GM19239 (cell line): ENCODE results near the gene NMRK2.
"Not testable (repeated sequence)": the region's sequence is repeated elsewhere in the genome, so short reads cannot be mapped to it uniquely, and the experiment has no call there.

Source experiments
- DNase-seq: peaks from one replicate; pipeline ENCODE4 v3.0.0; 2011; ENCODE audit warnings: low spot score; ENCODE audit not compliant: insufficient read length
- FAIRE-seq: peaks from 2 replicates; lab custom pipeline; 2011; peaks lifted over from hg19 to GRCh38; lab: Jason Lieb, UNC

The NMRK2 gene

DNA sequence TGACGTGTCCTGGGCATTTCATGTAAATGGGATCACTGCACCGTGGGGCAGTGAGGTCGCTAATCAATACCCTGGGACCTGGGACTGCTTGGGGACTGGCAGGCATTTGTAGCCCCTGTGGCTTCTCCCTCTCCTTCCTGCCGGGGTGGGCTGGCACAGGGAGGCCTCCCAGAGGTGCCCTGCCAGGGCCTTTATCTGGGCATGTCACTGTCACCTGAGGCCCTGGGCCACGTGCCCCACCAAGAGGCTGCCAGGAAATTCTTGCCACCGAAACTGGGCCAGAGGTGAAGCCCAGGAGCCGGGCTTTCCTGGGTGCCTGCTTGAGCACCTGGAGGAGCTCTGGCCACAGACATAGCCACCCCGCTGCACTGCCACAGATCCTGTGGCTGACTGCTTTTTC lies 1.8 kb upstream of the NMRK2 start:
- no peak for DNase-seq
- no peak for FAIRE-seq

DNA sequence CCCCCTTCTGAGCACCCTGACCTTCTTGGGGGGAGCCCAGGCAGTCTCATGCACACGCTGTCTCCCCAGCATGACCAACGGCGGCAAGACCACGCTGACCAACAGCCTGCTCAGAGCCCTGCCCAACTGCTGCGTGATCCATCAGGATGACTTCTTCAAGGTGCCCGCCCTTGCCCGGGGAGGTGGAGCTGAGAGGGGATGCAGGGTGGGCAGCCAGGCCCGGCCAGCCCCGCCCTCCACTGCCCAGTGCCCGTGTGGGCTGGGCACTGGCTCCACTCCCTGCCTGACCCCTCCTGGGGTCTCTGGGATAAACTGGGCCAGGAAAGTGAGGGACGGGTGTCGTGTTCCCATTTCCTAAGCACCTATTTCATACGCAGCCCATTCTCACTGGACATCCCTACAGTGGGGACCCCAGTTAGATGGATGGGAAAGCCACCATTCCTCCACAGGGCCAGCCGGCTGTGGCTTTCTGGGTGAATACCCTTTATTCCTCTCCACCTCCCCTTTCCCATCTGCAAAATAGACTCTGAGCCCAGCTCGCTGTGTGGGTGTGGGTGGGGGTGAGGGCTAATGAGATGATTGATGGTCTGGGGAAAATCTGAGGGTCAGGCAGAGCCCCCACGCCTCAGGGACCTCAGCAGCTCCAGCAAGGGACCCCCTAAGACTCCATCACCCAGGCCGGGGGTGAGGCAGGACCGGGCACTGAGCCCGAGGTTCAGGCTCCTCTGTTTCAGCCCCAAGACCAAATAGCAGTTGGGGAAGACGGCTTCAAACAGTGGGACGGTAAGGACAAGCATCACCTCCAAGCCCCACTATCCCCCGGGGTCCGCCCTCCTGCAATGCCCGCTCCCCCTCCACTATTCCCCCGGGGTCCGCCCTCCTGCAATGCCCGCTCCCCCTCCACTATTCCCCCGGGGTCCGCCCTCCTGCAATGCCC lies 3.9 kb downstream of the NMRK2 start:
- no peak for DNase-seq
- no peak for FAIRE-seq

DNA sequence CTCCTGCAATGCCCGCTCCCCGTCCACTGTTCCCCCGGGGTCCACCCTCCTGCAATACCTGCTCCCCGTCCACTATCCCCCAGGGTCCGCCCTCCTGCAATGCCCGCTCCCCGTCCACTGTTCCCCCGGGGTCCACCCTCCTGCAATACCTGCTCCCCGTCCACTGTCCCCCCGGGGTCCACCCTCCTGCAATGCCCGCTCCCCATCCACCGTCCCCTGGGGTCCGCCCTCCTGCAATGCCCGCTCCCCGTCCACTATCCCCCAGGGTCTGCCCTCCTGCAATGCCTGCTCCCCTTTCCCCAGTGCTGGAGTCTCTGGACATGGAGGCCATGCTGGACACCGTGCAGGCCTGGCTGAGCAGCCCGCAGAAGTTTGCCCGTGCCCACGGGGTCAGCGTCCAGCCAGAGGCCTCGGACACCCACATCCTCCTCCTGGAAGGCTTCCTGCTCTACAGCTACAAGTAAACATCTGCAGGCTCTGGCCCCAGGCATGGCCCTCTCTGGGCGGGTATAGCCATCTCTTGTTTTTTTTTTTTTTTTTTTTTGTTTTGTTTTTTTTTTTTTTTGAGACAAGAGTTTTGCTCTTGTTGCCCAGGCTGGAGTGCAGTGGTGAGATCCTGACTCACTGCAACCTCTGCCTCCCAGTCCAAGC lies 5.6 kb downstream of the NMRK2 start:
- not testable (repeated sequence) for DNase-seq, FAIRE-seq

DNA sequence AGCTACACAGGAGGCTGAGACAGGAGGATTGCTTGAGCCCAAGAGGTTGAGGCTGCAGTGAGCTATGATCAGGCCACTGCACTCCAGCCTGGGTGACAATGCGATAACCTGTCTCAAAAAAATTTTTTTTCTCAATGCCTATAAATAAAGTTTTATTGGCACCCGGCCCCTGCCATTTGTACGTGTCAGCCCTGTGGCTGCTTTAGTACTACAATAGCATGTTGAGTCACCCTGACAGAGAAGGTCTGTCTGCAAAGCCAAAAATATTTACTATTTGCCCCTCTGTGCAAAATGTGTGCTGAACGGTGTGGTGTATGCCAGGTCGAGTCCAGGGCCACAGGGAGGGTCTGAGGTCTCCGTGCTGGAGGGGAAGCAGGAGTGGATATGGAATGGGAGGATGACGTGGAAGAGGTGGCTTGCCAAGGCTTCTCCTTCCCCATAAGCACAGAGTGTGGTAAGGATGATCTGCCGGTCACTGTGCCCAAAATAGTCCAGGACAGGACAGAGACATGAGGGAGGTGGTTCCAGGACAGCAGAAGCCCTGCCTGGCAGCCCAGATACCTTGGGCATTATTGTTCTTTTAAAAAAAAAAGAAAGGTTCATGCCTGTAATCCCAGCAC lies 10.0 kb downstream of the NMRK2 start:
- DNase-seq = no peak
- FAIRE-seq = no peak

DNA sequence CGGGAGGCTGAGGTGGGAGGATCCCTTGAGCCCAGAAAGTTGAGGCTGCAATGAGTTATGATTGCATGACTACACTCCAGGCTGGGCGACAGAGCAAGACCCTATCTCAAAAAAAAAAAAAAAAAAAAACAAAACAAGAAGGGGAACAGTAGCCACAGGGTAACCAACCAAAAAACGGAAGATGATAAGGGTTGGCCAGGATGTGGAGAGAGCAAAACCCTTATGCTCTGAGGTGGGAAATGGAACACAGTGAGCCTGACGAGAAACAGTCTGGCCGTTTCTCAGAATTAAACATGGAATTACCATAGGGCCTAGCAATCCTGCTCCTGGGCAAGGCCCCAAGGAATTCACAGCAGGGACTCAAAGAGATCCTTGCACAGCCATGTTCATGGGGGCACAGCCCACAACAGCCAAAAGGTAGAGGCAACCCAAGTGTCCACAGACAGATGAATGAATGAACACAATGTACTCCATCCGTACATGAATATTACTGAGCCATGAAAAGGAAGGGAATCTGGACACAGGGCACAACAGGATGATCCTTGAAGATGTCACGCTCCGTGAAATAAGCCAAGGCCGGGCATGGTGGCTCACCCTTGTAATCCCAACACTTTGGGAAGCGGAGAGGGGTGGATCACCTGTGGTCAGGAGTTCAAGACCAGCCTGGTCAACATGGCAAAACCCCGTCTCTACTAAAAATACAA lies 11.3 kb downstream of the NMRK2 start:
- DNase-seq (no peak), FAIRE-seq (no peak)

DNA sequence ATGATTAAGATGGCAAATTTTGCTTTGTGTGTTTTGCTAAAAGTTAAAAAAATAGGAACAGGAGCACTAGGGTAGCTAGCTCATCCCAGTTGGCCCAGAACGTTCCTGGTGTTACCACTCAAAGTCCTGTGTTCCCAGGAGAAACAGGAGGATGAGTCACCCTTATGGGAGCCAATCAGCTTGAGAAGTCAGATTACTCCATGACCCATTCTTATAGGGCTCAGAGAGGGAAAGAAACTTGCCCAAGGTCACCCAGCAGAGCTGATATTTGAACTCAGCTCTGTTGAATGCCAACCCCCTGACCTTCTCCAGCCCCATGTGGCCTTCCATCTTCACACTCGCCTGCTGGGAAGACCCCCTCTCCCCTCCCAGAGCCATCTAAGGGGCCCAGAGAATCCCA lies 13.0 kb downstream of the NMRK2 start:
- DNase-seq = no peak
- no peak for FAIRE-seq

DNA sequence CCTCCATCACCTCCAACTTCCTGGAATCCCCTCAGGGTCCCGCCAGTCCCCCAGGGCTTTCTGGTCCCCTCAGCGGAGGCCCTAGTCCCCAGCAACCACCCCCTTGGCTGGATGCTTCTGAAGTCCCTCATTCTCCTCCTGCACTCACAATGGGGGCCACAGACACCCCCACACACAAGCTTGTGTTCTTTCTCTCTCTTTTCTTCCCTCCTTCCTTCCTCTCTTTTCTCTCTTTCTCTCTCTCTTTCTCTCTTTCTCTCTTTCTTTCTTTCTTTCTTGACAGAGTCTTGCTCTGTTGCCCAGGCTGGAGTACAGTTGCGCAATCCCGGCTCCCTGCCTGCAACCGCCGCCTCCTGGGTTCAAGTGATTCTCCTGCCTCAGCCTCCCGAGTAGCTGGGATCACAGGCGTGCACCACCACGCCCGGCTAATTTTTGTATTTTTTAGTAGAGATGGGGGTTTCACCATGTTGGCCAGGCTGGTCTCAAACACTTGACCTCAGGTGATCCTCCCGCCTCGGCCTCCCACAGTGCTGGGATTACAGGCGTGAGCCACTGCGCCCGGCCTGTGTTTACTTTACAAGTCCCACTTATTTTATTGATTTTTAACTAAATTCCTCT lies 14.6 kb downstream of the NMRK2 start:
- FAIRE-seq, DNase-seq: not testable (repeated sequence)

DNA sequence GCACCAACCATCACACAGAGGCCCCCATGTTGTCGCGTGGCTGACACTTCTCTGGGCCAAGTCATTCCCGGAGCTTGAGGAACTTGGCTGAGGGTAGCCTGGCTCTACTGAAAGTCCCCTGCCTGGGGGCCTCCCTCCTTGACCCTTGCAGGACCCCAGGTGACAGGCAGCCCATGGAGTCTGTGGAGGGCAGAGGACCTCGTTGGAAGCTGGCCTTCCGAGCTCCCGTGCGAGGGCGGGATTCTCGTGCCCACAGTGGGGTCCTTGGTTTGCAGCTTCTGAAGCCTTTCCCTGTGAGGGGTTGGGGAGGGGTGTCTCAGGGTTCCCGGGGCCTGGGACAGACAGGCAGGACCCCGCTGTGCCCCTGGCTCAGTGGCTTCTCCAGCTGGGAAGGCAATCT lies 16.4 kb downstream of the NMRK2 start:
- no peak for FAIRE-seq
- no peak for DNase-seq

DNA sequence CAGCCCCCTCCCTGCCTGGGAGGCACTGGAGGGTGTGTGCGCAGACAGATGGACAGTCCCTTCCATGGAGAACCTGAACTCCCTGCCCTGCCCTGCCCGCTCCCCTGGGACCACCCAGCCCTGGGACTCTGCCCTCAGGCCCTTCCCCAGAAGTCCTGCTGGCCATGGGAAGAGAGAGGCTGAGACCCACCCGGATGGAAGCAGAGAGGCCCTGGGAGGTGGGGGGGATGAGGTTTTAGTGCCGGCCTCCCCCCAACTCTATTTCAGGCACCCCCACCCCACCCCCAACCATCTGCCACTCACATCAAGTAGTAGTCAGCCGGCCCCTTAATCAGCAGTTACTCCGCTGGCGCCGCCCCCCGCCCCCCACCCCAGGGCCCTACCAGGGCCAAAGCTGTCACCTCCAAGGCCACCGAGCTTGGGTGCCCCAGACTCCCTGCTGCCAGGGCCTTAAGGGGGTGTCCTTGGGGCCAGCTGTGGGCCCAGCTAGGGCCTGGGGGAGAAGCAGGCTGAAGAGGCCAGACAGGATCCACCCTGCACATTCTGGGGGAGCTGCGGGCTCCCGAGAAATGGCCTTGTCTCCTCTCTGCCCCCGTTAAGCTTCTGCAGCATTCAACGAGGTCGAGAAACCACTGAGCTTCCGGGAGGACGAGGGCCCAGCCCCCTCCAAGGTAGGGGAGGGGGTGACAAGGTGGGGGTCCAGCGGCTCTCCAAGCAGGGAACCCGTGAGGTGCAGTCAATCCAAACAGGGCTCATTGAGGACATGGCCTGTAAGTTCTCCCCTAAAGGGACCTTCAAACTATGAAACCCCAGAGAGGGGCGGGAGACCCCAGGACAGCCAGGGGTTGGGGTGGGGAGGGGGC lies 17.4 kb downstream of the NMRK2 start:
- DNase-seq (no peak), FAIRE-seq (no peak)

DNA sequence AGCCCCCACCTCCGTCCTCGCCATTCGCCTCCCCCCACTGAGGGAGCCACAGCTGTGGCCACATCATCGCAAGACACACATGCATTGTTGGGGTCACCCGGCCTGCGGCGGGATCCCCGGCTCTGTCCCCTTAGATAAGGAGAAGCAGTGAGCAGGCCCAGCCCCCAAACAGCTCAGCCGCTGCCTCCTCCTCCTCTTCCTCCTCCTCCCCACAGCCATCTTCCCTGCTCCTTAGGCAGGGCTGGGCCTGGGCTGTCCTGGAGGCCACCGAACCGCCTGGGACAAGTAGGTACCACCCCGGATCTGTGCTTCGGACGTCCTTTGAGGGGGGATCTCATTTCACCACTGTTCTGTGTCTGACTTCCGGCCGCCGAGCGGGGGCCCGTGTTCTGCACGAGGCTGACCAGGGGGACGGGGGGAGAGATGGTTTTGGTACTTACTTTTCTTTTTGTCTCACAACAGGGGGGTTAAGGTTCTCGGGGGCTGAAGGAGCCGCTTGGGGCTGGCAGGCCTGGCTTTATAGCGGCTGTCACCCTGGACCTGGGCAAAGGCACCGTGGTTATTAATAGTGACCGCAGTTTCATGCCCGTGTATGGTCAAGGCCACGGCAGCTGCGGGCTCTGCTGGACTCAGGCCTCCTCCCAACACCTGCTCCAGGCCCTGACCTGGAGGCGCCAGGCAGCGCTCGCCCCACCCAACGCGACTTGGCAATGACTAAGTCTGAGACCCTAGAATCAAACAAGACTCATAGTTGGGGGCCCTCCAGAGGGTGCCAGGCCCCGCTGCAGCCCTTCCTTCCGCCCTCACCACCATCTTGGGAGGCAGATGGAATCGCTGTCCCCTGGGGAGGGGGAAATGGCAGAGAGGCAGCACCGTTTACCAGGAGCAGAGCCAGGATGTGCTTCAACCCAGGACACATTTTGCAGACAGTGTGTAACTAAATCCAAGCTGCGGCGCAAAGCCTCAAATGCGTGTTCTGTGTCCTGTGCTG lies 18.3 kb downstream of the NMRK2 start:
- FAIRE-seq = no peak
- DNase-seq = no peak

DNA sequence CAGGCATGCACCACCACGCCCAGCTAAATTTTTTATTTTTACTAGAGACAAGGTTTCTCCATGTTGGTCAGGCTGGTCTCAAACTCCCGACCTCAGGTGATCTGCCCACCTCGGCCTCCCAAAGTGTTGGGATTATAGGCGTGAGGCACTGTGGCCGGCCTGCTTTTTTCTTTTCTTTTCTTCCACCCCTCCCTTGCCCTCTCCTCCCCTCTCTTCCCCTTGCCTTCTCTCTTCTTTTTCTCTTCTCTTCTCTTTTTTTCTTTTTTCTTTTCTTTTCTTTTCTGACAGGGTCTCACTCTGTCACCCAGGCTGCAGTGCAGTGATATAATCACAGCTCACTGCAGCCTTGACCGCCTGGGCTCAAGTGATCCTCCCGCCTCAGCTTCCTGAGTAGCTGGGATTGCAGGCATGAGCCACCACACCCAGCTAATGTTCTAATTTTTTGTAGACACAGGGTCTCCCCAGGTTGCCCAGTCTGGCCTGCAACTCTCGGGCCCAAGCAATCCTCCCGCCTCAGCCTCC lies 19.9 kb downstream of the NMRK2 start:
- not testable (repeated sequence) for DNase-seq, FAIRE-seq

DNA sequence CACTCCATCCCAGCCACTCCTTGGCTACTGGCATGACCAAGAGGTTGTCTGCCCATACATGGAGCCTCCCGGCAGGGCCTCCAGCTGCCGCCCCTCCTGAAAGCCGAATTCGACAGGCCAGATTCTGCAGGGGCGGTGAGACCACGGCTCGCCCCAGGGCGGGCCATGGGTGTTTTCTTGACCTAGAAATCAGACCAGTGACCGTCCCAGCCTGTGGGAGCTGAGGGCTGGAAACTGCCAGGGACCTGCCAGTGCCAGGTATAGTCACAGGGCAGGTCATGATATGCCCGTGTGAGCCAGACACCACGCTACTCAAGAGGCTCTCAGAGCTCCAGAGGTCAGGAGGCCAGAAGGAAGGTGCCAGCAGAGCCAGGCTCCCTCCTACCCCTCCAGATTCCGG lies 21.2 kb downstream of the NMRK2 start:
- FAIRE-seq (no peak), DNase-seq (no peak)

DNA sequence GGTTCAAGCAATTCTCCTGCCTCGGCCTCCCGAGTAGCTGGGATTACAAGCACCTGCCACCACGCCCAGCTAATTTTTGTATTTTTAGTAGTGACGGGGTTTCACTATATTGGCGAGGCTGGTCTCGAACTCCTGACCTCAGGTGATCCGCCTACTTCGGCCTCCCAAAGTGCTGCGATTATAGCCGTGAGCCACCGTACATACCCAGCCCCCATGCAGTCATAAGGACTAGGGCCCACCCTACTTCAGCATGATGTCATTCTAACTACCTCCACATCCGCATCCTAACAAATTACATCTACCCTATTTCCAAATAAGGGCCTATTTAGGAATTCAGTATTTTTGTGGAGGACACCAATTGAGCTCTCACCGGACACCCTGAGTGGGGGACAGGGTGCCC lies 22.4 kb downstream of the NMRK2 start:
- FAIRE-seq, DNase-seq: not testable (repeated sequence)

DNA sequence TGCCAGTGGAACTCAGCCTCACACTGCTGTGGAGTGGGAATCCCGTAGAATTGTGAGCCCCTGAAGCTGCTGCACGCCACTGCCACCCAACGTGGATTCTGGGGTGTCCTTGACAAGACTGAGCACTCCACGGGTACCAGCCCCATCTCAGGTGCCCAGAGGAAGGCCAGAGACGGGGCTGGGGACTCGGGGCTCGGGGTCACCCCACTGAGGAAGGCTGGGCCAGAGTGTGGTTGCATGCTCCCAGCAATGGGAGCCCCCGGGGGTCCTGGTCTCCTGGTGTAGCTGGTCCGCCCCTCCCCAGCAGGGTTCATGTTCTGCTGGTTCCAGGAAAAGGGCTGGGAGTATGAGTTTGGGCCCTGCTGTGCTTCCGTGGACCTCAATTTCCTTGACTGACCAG lies 22.8 kb downstream of the NMRK2 start:
- DNase-seq (no peak), FAIRE-seq (no peak)

DNA sequence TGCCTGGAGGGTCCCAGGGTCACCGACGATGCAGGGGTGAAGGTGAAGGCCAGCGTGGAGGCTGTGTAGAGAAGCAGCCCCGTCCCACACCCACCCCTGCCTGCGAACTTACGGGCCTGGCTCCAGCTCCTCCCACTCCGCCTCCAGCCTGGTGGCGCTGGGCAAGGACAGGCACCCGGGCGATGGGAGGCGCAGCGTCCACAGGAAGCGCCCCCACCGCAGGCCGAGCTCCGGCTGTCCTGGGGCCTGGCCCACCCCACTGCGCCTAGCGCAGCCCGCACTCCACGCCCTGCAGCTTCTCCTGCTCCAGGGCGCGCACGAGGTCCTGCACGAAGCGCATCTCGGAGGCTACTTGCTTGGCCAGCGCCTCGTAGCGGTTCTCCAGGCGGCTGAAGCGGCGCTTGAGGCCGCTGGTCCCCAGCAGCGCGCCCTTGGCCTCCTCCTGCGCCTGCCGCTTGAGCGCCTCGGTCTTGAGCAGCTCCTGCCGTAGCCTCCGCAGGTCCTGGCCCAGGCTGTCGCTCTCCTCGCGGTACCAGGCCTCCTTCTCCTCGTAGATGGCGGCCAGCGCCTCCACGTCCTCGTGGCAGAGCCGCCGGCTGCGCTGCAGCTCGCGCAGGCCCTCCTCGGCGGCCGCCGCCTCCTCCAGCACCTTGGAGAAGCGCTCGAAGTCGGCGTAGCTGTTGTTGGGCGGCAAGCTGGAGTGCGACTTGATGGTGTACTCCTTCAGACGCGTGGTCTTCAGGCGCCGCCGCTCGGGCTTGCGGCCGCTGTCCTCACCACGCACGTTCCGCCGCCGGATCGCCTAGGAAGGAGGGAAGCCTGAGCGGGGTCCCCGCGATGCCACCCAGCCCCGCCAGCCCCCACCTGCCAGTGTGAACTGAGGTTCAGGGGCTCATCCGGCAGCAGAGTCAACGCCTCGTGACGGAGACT lies 26.2 kb downstream of the NMRK2 start:
- FAIRE-seq = no peak
- no peak for DNase-seq

DNA sequence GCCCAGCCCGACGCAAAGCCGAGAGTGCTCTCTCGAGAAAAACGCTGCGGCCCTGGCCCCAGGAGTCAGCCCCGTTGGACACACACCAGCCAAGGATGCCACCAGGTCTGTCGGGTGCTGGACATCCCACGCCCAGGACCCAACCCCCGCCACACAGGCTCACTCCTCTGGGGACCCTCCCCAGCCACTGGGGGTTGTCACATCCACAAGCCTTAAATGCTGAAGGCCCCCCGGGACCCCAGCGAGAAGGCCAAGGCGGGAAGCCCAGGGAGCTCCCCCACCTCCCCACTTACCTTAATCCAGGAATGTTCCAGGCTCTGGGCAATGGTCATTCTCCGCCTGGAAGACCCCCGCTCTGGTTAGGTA lies 26.9 kb downstream of the NMRK2 start:
- DNase-seq = no peak
- FAIRE-seq = no peak

DNA sequence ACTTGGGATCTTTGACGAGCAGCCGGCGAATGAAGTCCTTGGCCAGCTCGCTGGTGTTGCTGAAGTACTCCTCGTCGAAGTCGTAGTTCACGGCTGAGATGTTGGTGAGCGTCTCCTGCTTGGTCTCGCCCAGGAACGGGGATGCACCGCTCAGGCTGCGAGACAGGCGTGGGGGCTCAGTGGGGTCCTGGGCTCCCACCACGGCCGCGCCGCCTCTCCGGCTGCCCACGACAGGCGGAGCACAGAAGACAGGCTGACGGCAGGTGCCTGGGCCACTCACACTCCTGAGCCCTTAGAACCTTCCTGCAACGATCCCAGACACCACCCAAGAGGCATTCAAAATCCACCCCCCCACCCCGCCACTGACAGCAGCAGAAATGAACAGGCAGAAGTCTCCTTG lies 28.1 kb downstream of the NMRK2 start:
- FAIRE-seq = no peak
- DNase-seq = no peak
